DMS153 treated with DMSO at 0.1 percent for 48 hours (cell line): ENCODE measurements around the gene TMEM163.
"Not testable (repeated sequence)": the region's sequence is repeated elsewhere in the genome, so short reads cannot be mapped to it uniquely, and the experiment has no call there.

Experiments
- DNase-seq: peaks from one replicate; lab custom pipeline; 2025; ENCODE audit not compliant: unreplicated experiment; lab: John Stamatoyannopoulos, UW

Gene TMEM163

DNA sequence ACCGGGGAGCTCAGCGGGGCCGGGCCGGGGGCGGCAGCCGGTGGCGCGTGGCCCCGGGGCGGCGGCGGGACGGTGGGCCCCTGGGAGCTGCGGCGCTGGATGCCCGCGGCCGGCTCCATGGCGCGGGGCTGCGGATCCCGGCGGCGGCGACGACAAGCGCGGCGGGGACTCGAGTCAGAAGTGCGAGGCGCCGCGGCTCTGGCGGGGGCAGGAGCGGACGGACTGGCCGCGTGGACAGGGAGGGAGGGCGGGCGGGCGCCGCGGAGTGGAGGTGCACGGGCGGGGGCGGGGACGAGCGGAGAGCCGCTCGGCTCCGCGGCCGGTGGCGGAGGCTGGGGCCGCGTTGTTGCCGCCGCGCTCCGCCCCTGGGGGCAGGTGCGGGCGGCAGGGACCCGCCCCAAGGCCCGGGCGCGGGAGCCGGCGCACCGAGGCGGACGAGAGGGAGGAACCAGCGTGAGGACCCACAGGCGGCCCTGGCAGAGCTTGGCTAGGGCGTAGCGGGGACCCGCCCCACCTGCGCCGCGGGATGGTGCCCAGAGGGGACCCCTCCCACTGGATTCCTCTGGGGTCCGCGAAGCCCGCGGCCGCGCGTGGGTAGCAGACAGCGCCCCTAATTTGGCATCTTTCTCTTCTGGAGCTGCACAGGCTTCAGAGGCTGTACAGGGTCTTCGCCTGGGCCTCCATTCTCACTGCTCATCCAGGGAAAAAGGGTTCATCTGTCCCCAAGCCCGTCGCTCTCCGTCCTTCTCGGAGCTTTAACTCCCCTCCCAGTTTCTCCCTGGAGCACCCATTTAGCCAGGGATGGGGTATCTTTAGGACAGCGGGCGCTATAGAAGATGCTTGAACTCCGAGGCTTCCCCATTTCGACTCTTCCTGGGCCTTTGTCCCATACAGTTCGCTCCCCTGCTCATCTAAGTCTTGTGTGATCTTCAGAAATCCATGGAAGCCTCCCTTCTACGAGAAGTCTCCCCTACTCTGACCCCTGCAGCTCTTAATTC is at the start of gene TMEM163:
Gene TMEM163 (minus strand): TSS at position 184 of the 998 bp plus-strand sequence.
- peak; percentile 13 for DNase-seq

DNA sequence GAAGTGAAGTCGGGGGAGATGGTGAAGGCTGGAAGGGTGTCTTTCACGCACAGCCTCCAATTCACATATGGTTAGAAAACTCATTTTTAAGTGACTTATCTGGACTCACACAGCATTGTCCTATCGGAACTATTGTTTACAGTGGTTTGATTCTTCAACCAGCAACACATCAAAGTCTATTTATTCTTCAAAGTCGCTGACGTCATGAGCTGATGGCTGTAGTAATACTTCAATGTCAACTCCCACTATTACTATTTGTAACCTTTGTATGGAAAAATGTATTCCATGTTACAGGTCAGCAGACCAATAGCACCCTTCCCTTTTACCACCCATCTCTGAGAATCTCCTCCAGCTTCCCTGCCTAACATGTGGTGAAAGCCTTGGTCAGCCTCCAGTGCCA is 47.8 kb upstream of the TMEM163 start:
- DNase-seq: no peak

DNA sequence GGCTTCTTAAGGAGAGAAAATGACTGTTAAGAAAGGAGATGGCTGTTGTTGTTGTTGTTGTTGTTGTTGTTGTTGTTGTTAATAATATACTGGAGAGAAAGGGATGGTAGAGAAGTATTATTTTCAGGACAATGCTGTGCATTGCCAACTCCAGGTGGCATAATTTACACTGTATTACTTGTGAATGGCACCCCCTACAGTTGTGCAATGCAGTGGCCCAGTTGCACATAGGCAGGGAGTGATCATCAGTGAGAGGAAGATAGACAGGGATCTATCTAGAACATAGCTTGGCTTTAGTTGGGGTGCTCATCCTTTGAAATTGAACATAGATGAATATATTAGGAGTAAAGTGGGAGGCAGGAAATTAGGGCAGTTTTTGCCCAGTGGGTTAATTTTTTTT is 47.2 kb upstream of the TMEM163 start:
- DNase-seq: no peak

DNA sequence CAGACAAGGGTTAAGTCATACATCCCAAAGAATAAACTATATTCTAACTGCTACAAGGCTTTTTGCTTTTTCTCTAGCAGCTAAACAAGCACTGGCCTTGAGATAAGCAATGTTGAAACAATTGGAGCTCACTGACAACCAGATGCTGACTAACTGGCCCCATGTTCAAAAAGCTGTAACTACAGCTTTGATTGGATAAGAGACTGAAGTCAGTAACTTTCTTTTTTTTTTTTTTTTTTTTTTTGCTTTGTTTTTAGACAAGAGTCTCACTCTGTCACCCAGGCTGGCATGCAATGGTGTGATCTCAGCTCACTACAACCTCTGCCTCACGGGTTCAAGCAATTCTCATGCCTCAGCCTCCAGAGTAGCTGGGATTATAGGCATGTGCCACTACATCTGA is 45.4 kb upstream of the TMEM163 start:
- no peak for DNase-seq

DNA sequence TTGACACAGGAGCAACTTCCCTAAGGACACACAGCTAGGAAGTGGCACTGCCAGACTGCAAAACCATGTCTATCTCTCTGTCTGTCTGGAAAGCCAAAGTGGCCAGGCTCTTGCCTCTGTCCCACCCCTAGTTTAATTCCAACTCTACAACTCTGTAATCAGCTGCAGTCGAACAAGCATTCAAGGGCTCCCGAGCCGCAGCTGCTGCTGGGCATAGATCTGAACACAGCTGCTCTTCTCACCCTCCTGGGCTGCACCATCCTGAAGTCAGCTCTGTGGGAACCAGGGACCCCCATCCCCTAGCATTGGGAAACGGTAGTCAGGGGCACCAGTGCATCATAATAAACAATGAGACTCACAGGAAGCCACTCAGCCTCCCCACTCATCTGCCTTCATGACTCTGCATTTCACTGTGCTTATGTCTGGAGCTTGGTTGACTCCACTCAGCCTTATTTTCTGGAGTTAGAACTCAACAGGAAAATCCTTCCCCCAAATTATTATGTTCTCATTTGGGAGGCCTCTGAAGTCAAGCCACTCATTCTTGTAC is 44.4 kb upstream of the TMEM163 start:
- no peak for DNase-seq

DNA sequence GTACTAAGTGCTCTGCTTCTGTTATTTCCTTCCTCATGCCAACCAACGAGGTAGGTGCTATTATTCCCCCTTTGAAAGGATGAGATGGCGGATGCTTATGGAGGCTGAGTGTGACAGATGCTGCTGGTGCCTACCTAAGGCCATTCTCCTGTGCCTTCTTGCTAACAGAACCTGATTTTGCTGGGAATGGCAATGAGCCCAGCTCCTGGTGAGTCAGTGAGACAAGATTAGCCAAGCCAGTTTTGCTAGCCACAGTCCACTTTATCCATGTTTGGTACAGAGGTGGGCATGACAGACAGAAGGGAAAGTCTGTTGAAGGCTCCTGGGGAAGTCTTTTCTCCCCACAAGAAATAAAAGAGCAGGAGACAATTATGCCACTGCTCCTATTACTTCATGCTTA is 43.7 kb upstream of the TMEM163 start:
- DNase-seq: no peak

DNA sequence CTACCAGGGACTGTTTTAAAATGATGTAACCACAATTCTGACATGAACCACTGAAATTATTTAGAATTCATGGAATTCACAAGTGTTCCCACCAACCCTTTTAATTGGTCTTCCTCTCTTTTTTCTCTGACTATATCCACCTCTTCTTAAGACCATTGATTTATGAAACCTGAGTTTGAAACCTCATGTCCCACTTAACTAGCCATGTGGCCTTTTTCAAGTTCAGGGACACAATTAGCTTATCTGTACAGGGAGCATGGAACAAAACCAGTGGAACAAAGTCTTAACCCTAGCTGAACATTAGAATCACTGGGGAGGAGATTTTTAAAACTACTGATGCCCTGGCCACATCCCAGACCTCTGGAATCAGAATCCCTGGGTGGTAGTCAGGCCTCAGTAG is 41.6 kb upstream of the TMEM163 start:
- no peak for DNase-seq

DNA sequence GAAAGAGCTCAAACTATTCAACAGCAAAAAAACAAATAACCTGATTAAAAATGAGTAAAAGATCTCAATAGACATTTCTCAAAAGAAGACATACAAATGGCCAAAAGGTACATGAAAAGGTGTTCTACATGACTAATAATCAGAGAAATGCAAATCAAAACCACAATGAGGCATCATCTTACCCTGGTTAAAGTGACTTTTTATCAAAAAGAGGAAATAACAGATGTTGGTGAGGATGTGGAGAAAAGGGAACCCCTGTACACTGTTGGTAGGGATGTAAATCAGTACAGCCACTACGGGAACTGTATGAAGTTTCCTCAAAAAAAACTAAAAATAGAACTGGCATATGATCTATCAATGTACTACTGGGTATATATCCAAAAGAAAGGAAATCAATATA is 39.8 kb upstream of the TMEM163 start:
- no peak for DNase-seq

DNA sequence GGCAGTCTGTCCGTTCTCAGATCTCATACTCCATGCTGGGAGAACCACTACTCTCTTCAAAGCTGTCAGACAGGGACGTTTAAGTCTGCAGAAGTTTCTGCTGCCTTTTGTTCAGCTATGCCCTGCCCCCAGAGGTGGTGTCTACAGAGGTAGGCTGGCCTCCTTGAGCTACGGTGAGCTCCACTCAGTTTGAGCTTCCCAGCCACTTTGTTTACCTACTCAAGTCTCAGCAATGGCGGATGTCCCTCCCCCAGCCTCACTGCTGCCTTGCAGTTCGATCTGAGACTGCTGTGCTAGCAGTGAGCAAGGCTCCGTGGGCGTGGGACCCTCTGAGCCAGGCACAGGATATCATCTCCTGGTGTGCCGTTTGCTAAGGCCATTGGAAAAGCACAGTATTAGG is 33.2 kb upstream of the TMEM163 start:
- not testable (repeated sequence) for DNase-seq

DNA sequence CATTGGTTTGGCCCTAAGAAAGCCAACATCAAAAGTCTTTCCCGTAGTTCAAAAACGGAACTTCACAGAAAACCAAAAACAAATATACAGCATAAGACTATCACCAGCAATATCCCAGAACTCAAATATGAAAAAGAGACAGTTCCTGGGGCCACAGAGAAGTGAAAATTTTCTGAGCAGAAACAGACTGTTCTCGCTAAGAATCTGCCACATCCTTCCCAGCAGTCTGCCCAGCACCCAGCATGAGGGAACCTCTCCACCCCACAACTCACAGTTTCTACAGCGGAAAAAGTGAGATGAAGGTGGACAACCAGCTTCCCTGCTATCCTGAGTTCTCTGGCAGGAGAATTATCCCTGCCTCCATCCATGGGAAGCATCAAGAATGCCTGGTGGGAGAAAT is 26.7 kb upstream of the TMEM163 start:
- DNase-seq: no peak

DNA sequence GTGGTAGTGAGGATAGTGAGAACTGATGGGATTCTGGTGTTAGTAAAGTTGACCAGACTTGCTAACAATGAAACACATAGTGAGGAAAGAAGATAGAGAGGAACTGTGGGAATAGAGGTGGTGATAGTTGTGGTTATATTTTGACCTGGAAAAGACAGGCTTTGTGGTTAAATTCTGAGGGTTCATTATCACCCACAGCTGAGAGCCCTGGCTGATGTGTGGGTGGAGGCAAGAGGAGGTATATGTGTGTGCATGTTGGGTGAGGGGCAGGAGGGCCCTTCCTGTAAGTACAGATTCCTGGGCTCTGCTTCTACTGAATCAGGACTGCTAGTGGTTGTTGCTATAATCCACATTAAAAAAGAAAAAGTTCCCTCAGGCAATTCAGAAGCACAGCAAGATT is 26.2 kb upstream of the TMEM163 start:
- no peak for DNase-seq

DNA sequence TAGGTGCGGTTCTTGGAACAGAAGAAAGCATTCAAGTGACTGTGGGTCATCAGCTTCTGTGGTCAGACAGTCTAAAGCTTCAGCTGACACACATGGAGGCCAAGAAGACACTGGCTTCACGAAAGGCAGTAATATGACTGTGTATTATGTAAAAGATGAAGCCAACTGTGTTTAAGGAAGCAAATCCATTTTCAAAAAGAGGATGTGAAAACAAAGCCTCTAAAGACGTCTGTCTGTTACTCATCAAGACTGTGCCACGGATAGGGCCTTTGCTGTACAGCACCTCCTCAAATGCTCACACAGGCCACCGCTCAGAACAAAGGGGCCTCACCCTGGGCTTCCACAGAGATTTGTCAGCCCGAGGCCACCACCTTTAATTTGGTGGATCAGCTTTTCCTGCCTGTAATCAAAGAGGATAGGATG is 21.1 kb upstream of the TMEM163 start:
- no peak for DNase-seq

DNA sequence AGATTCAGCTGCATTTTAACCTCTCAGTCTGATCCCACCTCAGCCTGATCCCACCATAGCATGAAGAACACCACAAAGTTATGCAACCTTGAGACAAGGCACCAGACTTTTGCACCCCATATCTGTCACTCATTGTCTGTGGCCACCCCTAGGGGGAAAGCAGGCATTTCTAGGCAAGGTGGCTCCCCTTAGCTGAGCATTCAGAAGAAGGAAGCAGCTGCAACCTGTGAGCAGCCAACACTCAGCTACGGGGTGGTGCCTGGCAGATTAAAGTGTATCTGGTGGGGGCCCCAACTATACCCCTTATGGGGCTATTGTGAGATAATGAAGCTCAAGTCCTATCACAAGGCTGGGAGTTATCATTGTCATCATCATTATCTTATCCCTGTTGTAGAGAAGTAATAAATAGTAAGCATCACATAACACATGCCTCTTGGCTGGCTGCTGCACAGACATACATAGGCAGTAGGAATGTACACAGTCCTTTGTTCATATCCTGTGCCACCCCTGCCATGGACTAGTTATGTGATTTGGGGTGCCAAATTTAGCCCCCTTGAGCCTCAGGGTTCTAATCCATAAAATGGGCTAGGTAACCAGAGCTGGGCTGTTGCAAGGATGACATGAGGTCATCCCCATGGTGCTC is 20.6 kb upstream of the TMEM163 start:
- no peak for DNase-seq

DNA sequence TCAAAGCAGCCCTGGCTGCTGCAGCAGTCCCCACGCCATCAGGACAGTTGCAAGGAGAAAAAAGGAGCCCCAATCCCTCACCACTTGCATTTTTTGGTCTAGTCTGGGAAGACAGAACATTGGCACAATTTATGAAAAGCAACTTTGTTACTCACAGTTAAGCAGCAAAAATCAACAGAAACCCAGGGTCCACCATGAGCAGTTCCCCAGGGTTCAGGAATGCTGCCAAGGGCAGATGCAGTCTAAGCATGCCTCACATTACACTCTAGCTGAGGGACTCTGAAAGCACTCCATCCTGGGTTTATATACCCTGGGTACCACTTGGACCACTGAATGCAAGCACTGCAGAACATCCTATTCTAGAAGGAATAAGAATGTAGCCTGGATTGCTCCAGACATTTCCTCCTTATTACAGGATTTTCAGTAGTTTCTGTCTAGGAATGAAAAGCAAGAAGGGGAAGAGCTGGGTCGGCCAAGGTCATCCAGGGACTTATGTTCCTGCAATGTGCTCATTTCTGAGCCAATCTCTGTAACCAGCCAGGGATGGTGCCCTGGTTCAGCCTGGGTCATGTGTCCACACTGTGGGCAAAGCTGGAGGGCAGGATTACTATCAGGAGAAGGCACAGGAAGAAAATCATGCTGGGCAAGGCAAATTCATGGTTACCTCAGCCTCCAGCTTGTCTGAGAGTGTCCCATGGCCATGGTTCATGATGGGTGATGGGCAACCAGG is 19.5 kb upstream of the TMEM163 start:
- no peak for DNase-seq

DNA sequence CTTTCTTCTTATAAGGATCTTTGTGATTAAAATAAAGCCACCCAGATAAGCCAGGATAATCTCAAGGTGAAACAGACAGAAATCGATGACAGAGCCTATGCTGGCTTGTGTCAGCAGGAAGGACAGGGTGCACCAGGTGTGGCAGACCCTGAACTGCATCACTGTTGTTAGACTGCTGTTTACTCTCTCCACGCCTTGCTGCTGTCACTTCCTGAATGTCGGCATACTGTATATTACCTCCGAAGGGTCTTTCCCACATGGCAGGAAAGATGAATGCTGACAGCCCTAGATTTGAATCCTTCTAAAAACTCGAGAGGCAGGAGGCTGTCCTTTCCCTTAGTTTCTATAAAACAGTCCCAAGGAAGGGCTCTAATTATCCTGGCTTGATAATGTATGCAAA is 18.9 kb upstream of the TMEM163 start:
- no peak for DNase-seq

DNA sequence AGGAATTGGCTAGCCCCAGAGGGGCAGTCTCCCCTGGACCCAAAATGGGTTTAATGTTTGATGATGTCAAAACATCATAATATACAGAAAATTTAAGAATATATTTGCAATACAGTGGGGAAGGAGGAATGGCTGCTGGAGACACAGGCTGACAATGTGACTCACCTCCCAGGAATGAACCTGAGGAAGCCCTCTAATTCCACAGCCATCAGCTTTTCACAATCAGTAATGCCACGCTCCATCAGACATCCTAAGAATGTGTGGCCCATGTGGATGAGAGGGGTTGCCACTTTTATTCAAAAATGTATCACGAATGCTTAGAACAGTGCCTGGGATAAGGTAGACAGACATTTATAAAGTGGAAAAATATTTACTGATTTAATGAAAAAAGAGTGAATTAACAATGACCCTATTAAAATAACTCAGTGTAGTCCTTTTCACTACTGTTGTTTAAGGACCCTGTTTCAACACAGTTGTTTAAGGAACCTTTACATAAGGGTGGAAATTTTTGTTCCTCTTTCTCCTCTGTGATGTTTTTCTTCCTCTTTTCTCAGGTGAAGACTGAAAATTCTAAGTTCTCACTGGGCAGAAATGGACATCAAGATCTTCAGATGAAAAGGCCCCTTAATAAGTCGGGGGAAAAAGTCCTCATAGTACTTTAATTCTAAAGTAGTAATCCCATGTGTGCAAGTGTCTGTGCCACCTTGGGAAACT is 17.5 kb upstream of the TMEM163 start:
- DNase-seq: no peak

DNA sequence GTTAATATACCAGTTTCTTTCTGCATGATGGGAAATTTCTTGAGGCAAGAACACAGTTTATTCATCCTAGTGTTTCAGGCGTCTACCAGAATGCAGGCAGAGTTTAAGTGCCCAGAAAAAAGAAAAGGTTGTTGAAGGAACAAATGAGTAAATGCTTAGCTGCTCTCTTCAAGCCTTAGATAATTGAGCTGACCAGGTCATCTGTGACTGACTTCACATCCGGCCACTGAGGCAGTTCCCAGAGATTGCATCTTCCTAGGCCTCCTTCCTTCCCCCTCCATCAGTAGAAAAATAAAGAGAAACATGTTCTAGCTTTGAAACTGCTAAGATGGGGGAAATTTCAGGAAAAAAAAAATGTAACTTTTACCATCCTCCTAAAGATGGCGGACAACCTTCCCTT is 9.4 kb upstream of the TMEM163 start:
- DNase-seq: no peak

DNA sequence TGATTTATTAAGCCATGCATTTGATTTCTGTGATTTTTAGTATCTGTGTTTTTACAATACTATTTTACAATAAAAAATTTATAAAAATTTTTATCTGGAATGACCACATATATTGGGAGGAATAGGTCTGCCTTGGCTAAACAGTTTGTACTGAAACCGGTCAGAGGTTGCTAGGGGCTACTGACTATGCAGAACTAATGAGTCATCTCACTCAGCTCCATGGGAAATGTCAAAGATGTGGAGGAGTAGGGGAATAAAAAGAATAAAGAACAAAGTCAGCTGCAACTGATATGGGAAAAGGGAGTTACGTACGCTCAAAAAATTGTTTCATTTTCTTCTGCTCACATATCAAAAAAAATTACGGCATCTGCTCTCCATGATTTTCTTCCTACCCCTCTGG is 8.6 kb upstream of the TMEM163 start:
- no peak for DNase-seq

DNA sequence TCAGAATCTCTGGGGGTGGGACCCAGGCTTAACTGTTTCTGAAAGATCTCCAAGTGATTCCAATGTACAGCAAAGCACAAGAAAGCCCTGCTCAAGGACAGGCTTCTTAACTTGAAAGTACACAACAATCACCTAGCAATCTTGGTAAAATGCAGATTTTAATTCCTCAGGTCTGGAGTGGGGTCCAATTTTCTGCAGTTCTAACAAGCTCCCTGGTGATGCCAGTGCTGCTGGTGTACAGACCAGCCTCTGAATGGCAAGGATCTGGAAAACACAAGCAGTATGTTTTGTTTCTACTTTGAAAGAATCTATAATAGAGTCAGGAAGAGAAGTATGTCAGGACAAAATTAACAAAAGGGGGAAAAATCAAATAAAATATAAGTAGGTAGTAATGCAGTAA is 7.8 kb upstream of the TMEM163 start:
- no peak for DNase-seq

DNA sequence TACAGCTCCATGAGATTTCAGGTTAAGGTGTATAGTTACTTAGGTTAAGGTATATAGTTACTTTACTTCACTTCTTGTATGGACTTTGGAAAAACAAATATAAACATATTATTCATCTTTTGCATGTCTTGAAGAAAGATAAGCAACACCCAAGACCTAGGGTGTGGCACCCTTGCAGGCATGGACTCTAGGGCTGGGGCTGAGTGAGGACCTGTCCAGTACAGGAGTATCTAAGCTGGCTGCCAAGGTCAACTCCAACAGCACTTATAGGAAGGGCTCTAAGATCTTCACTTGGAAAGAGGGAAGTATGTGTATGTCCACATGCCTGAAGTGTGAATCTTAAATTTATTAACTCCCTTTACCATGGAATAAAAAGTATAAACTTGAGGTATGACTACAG is 7.1 kb upstream of the TMEM163 start:
- no peak for DNase-seq

DNA sequence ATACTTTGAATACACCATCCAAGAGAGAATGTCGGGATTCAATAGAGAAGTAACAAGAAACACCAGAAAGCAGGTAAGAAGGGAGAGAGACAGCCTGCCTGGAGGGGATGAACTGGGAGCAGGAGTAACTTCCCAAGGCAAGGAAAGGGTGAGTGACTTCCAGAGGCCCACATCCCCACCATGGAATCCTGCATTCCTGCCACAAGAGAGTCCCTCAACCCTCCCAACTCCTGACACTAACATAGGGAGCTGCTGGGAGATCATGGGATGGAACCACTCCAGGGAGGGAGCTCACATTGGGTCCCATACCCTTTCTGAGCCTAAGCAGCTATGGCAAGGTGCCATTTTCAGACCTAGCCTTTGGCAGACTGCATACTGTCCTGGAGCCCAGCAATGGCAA is 5.5 kb upstream of the TMEM163 start:
- DNase-seq: no peak
